Measurements from ENCODE around the gene CCDC82.

Gene CCDC82

DNA sequence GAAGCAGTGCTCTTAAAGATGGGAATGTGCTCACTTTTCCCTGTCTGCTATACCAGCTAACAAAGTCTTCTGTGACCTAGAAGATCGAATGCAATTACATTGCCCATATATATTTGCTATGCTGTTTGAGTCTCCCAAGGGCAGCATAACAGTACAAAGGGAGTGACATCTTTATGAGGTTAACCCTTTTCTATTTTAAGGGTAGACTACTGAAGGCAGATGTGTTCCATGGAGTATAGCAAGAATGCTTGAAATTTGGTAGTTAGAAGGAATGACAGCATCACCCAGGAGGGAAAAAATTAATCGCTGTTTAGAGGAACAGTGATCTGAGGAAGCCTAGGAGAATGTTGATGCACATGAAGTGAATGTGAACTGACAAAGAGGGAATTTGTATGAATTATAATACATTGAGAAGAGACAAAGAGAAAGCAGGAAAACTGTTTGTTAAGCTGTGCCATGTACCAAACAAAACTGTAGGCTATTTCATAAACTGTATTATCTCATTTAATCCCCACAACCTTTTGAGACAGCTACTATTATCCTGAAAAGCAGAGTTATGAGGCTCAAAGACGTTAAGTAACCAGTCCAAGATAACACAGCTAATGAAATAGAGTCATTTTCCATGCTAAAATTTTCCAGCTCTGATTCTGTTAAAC, 59.7 kb downstream of the CCDC82 start:
- in situ Hi-C loops (cut with MboI; ENCODE audit: low sequenced_read_pairs), result no loop called here

GRCh38 chr11:96329419-96329818, 60.3 kb downstream of the CCDC82 start:
- in situ Hi-C loops (cut with MboI; ENCODE audit: low sequenced_read_pairs), result no loop called here

GRCh38 chr11:96328395-96329010, 61.2 kb downstream of the CCDC82 start:
- in situ Hi-C loops (cut with MboI; ENCODE audit: low sequenced_read_pairs), result no loop called here

GRCh38 chr11:96326959-96327358, 62.8 kb downstream of the CCDC82 start:
- in situ Hi-C loops (cut with MboI; ENCODE audit: low sequenced_read_pairs), result no loop called here

DNA sequence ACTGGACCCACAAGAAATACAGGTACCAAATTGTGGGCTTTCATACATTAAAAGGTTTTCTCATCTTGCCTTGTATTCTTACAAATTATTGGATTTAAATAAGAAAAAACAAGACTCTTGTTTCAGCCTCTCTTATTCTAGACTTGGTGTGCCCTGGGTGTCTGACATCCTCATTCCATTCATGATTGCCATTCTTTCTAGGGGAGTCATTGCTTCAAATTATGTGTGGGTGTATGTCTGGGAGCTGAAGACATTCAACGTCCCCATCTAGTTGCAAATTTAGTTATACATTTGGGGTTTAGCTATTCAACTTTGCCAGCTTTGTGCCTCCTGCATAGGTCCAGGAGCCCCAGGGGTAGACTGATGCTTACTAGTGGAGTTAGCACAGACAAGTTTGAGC, 64.8 kb downstream of the CCDC82 start:
- in situ Hi-C loops (cut with MboI; ENCODE audit: low sequenced_read_pairs), result no loop called here

- in situ Hi-C loops (cut with MboI; ENCODE audit: low sequenced_read_pairs), result no loop called here
These were observed 66.1 kb downstream of the CCDC82 start for GRCh38 chr11:96323642-96323985.

DNA sequence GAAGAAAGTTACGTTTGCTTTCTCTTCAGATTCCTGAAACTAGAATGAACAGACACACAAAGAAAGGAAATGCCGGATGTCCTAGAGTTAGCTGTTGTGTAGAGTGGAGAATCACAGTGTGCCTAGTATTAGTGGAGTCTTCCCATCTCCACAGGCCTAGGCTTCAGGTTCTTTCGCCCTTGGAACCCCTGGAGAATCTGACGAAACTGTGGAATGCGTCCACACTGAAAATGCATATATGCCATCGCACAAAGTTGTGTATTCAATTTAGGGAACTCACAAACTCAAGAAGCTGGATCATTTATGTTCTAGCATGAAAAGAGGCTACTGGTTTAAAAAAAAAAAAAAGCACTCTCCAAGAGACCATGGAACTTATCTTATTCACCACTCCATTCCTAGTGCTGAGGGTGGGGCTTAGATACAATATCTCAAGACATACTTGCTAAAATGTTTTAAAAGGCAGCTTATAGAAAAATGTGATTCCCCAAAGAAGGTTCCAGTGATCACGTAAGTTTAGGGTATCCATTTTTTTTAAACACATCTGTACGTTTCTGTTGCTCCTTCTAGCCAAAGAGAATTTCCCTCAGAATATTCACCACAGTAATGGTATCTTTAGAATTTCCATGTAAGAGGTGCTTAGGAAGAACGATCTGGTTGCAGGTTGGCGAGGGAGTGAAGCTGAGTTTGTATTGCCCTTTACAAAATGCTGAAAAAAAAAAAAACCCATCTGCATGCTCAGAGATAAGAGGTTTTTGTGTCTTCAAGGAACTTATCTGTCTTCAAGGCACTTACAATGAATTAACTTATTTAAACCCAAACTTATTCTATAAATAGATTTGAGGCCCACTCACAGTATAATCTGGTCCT, 66.7 kb downstream of the CCDC82 start:
- in situ Hi-C loops (cut with MboI; ENCODE audit: low sequenced_read_pairs), result no loop called here

- in situ Hi-C loops (cut with MboI; ENCODE audit: low sequenced_read_pairs), result no loop called here
These were observed 68.6 kb downstream of the CCDC82 start for GRCh38 chr11:96321091-96321490.

- in situ Hi-C loops (cut with MboI; ENCODE audit: low sequenced_read_pairs), result no loop called here
These were observed 69.6 kb downstream of the CCDC82 start for GRCh38 chr11:96319898-96320656.

GRCh38 chr11:96318850-96319249, 70.9 kb downstream of the CCDC82 start:
- in situ Hi-C loops (cut with MboI; ENCODE audit: low sequenced_read_pairs), result no loop called here

DNA sequence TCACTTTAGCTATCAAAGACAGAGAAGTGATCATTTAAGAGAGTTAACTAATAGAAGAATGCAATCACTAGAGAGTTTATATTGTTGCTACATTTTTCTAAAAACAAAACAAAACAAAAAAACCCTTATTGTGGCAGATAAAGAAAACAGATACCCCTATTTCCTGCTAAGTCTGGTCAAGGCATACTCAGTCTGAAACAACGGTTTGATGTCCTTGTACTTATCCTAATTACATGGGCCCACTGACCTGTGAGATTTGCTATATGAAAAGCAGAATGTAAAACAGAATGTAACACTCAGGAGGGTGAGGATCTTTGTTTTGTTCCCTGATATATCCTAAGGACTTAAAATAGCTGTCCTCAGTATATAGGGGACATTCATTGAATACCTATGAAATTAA, 71.3 kb downstream of the CCDC82 start:
- in situ Hi-C loops (cut with MboI; ENCODE audit: low sequenced_read_pairs), result no loop called here

DNA sequence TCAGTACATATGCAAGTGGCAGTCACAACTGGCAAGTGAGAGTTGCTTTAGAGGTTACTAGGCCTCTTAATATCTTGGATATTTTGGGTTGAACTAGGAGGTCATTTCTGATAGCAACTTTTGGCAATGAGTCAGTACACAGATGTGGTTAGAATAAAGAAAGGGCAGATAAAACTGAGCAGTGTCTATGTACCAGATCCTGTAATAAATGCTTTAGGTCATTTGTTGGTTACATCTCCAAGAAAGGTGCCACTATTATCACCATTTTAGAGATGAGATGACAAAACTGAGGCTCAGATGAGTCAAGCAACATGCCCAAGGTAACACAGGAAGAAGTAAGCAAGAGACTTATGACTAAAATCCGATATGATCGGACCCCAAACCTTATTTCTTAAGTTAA, 71.7 kb downstream of the CCDC82 start:
- in situ Hi-C loops (cut with MboI; ENCODE audit: low sequenced_read_pairs), result no loop called here

- in situ Hi-C loops (cut with MboI; ENCODE audit: low sequenced_read_pairs), result no loop called here
These were observed 72.1 kb downstream of the CCDC82 start for GRCh38 chr11:96317571-96317970.

DNA sequence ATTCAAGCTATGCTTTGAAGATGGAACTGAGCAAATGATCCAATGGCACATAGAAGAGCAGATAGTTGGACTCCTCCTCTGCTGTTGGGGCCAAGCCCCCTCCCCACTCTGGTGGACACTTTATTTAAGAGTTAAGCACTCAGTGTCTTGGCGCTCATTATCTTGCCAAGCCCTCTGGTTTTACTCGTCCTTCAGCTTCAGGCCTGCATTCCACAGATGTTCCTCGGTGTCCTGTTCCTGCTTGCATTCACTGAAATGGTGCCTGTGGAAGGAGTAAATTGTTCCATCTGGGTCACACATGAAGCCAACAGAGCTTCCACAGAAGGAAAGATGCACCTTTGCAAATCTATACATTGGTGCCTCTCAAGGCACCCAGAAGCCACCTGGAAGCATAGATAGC, 72.8 kb downstream of the CCDC82 start:
- in situ Hi-C loops (cut with MboI; ENCODE audit: low sequenced_read_pairs), result no loop called here

DNA sequence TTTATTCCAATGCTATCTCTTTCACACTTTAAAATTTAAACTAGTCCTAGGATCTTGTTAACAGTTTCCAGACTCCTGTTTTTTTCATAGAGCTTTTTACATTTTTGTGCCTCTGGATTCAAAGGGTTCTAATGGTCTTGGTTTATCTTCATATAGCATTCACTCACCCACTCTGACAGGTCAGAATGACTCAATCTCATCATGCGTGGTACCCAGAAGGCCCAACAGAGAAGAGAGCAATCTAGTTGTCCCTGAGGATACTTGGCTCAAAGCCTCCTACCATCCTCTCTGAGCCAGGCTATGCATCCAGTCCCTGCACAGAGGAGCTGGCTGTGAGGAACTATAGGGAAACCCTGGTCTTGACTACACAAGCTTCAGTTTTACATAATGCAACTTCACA, 74.2 kb downstream of the CCDC82 start:
- in situ Hi-C loops (cut with MboI; ENCODE audit: low sequenced_read_pairs), result no loop called here

GRCh38 chr11:96314326-96315020, 75.2 kb downstream of the CCDC82 start:
- in situ Hi-C loops (cut with MboI; ENCODE audit: low sequenced_read_pairs), result no loop called here

GRCh38 chr11:96313163-96313562, 76.5 kb downstream of the CCDC82 start:
- in situ Hi-C loops (cut with MboI; ENCODE audit: low sequenced_read_pairs), result no loop called here

GRCh38 chr11:96311120-96311568, 78.6 kb downstream of the CCDC82 start:
- in situ Hi-C loops (cut with MboI; ENCODE audit: low sequenced_read_pairs), result no loop called here

GRCh38 chr11:96310236-96310635, 79.5 kb downstream of the CCDC82 start:
- in situ Hi-C loops (cut with MboI; ENCODE audit: low sequenced_read_pairs), result no loop called here

GRCh38 chr11:96309643-96310017, 80.1 kb downstream of the CCDC82 start:
- in situ Hi-C loops (cut with MboI; ENCODE audit: low sequenced_read_pairs), result no loop called here

Measured in hTERT RPE-1 (cell line).